Transverse colon (tissue), 3 donors: ENCODE measurements around the gene ANAPC2.

Source experiments
- EP300 ChIP-seq: sonication (generic); formaldehyde crosslinking; IDR thresholded peaks from one replicate; pipeline ENCODE4 v1.6.1; 2017; ENCODE audit warnings: antibody characterized with exemption, low read depth
- POLR2A ChIP-seq: fragments of 450-650 bp; IDR thresholded peaks from one replicate; pipeline ENCODE4 v1.6.1; 2016; ENCODE audit warnings: antibody characterized with exemption, mild to moderate bottlenecking, moderate library complexity
- TF ChIP-seq, protein P1 (sequence below), 5 experiments: fragments of 200-600 bp in 3 of 5; fragments of 450-650 bp in 2 of 5; sonication (generic) in 3 of 5; IDR thresholded peaks; 1 replicate in 2 of 5; 2 replicates in 3 of 5; pipeline ENCODE4 v1.5.1; 2016 to 2017; ENCODE audit warnings: antibody characterized with exemption in 5 of 5, inconsistent platforms in 3 of 5, mild to moderate bottlenecking in 2 of 5, moderate library complexity in 1 of 5

DNA sequence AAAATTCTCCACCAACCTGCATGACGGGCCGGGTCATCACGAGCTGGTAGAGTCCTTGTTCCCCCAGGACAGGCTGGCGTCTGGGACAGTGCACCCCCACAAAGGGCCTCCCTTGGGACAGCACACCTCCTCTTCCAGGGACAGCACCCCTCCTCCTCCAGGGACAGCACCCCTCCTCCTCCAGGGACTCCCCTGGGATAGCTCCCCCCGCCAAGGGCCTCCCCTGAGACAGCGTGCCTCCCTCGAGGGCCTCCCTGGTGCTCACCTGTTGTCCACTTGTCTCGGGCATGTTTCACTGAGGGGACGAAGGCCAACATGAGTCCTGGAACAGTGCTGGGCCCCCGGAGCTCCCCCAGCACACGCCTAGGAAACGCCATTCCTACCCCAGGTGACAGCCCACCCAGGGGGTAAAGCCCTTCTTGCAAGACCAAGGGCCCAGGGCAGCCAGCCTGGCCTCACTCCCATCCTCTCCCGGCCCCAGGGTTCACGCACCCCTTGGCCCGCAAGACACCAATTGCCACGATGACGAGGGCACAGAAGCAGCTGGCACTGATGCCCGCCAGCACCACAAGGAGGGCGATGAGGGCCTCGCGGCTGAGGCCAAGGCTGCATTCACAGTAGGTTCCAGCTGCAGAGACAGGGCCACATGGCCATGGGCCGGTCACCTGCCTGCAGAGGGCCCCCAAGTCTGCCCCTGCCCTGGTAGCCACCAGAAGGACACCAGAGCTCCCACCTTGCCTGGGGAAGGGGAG lies 17.0 kb downstream of the ANAPC2 start:
- TF ChIP-seq EP300 (no peak), POLR2A (no peak)
- TF ChIP-seq, protein P1, sequence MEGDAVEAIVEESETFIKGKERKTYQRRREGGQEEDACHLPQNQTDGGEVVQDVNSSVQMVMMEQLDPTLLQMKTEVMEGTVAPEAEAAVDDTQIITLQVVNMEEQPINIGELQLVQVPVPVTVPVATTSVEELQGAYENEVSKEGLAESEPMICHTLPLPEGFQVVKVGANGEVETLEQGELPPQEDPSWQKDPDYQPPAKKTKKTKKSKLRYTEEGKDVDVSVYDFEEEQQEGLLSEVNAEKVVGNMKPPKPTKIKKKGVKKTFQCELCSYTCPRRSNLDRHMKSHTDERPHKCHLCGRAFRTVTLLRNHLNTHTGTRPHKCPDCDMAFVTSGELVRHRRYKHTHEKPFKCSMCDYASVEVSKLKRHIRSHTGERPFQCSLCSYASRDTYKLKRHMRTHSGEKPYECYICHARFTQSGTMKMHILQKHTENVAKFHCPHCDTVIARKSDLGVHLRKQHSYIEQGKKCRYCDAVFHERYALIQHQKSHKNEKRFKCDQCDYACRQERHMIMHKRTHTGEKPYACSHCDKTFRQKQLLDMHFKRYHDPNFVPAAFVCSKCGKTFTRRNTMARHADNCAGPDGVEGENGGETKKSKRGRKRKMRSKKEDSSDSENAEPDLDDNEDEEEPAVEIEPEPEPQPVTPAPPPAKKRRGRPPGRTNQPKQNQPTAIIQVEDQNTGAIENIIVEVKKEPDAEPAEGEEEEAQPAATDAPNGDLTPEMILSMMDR (IDR thresholded peaks at IDR 0.05): no peak
